ENCODE results near the gene ECSIT.

The ECSIT gene

GRCh38 chr19:11550265-11550664 is 21.3 kb upstream of the ECSIT start:
- DNase-seq, result no peak

GRCh38 chr19:11549386-11549953 is 20.5 kb upstream of the ECSIT start:
- no peak for DNase-seq

GRCh38 chr19:11547929-11548700 is 19.2 kb upstream of the ECSIT start:
- DNase-seq, result no peak

- no peak for DNase-seq
These were observed 12.3 kb upstream of the ECSIT start for GRCh38 chr19:11541238-11541637.

GRCh38 chr19:11540645-11541044 is 11.7 kb upstream of the ECSIT start:
- DNase-seq, result no peak

GRCh38 chr19:11539495-11540365 is 10.8 kb upstream of the ECSIT start:
- no peak for DNase-seq

- no peak for DNase-seq
These were observed 9.5 kb upstream of the ECSIT start, which contains the start of gene CNN1 for GRCh38 chr19:11538232-11539036. TSS of gene CNN1 (plus strand) at chr19:11538851. CDS start at chr19:11538928, 77 bp downstream.

- peak; percentile 71 for DNase-seq
These were observed 7.1 kb upstream of the ECSIT start for GRCh38 chr19:11535792-11536595.

- no peak for DNase-seq
These were observed 6.0 kb upstream of the ECSIT start for GRCh38 chr19:11534948-11535347.

- DNase-seq, result no peak
These were observed 5.6 kb upstream of the ECSIT start for GRCh38 chr19:11534538-11534937.

- DNase-seq, result no peak
These were observed 1.5 kb upstream of the ECSIT start for GRCh38 chr19:11530432-11530831.

- no peak for DNase-seq
These were observed 9.8 kb downstream of the ECSIT start for GRCh38 chr19:11519138-11519537.

- no peak for DNase-seq
These were observed 15.0 kb downstream of the ECSIT start for GRCh38 chr19:11513946-11514345.

GRCh38 chr19:11510444-11510843 is 18.5 kb downstream of the ECSIT start:
- DNase-seq, result no peak

- no peak for DNase-seq
These were observed 21.4 kb downstream of the ECSIT start for GRCh38 chr19:11507370-11508078.

- no peak for DNase-seq
These were observed 22.0 kb downstream of the ECSIT start for GRCh38 chr19:11506967-11507366.

- DNase-seq, result no peak
These were observed 22.8 kb downstream of the ECSIT start for GRCh38 chr19:11506101-11506555.

GRCh38 chr19:11505504-11506100 is 23.3 kb downstream of the ECSIT start, which contains the start of gene ZNF653:
TSS of gene ZNF653 (minus strand) at chr19:11505839. CDS start at chr19:11505786, 53 bp downstream.
- peak; percentile 90 for DNase-seq

- peak; percentile 94 for DNase-seq
These were observed 23.9 kb downstream of the ECSIT start for GRCh38 chr19:11505032-11505503.

- DNase-seq, result no peak
These were observed 24.4 kb downstream of the ECSIT start for GRCh38 chr19:11504502-11505031.
